Caki2 (cell line): ENCODE measurements around the gene TRPC4AP. TPM values are rescaled to one million over a fixed set of nuclear protein-coding genes. Genes with fewer than 3 reads are reported as not detected.
"Not testable (repeated sequence)": the region's sequence is repeated elsewhere in the genome, so short reads cannot be mapped to it uniquely, and the experiment has no call there.

Experiments
- DNase-seq: peaks from one replicate; pipeline ENCODE4 v3.0.0-alpha.2; 2015; ENCODE audit warnings: low read depth
- in situ Hi-C: cut with HindIII; loops from 2 replicates; pipeline ENCODE4 v1.10.0; 2016; ENCODE audit warnings: low sequenced_read_pairs, low pct_unique_long_range_greater_than_20kb, mixed read lengths
- total RNA-seq: library from RNA; depleted of rRNA; stranded (reverse); fragments of >200 nt; shearing (Covaris generic); gene quantifications from 2 replicates; pipeline ENCODE4 v1.2.3, GENCODE V29; 2014; ENCODE audit warnings: low replicate concordance; rRNA removed

TRPC4AP gene
- 54.4 and 56.9 TPM in 2 replicates for total RNA-seq

GRCh38 chr20:35092524-35093266 lies at the start of gene TRPC4AP:
TRPC4AP (minus strand) TSS chr20:35092807; CDS start chr20:35092781, 26 bp downstream.
- DNase-seq: peak; percentile 97
- in situ Hi-C loops: no loop called here

GRCh38 chr20:35135867-35136586 lies 43.4 kb upstream of the TRPC4AP start:
- in situ Hi-C loops: no loop called here
- no peak for DNase-seq

- in situ Hi-C loops: no loop called here
- no peak for DNase-seq
Observed at GRCh38 chr20:35134880-35135279, 42.3 kb upstream of the TRPC4AP start.

GRCh38 chr20:35134472-35134871 lies 41.9 kb upstream of the TRPC4AP start:
- no peak for DNase-seq
- in situ Hi-C loops: no loop called here

- DNase-seq: no peak
Observed at GRCh38 chr20:35133735-35134134, 41.1 kb upstream of the TRPC4AP start.

GRCh38 chr20:35133031-35133430 lies 40.4 kb upstream of the TRPC4AP start:
- in situ Hi-C loops: no loop called here
- no peak for DNase-seq

More at GRCh38 chr20:35133735-35134134, 41.1 kb upstream of the TRPC4AP start:
- in situ Hi-C loops: no loop called here

- in situ Hi-C loops: no loop called here
Observed at GRCh38 chr20:35131934-35132333, 39.3 kb upstream of the TRPC4AP start.

GRCh38 chr20:35129647-35130069 lies 37.1 kb upstream of the TRPC4AP start:
- in situ Hi-C loops: no loop called here
- DNase-seq: no peak

More at GRCh38 chr20:35131934-35132333, 39.3 kb upstream of the TRPC4AP start:
- no peak for DNase-seq

- no peak for DNase-seq
- in situ Hi-C loops: no loop called here
Observed at GRCh38 chr20:35125753-35126152, 33.1 kb upstream of the TRPC4AP start.

GRCh38 chr20:35122756-35123405 lies 30.3 kb upstream of the TRPC4AP start:
- no peak for DNase-seq
- in situ Hi-C loops: no loop called here

- in situ Hi-C loops: no loop called here
- no peak for DNase-seq
Observed at GRCh38 chr20:35121186-35121585, 28.6 kb upstream of the TRPC4AP start.

- in situ Hi-C loops: no loop called here
- no peak for DNase-seq
Observed at GRCh38 chr20:35120012-35120701, 27.6 kb upstream of the TRPC4AP start.

GRCh38 chr20:35117629-35118028 lies 25.0 kb upstream of the TRPC4AP start:
- no peak for DNase-seq
- in situ Hi-C loops: no loop called here

- in situ Hi-C loops: no loop called here
Observed at GRCh38 chr20:35117196-35117595, 24.6 kb upstream of the TRPC4AP start.

GRCh38 chr20:35116258-35116657 lies 23.7 kb upstream of the TRPC4AP start:
- no peak for DNase-seq
- in situ Hi-C loops: no loop called here

More at GRCh38 chr20:35117196-35117595, 24.6 kb upstream of the TRPC4AP start:
- no peak for DNase-seq

GRCh38 chr20:35115606-35116005 lies 23.0 kb upstream of the TRPC4AP start:
- no peak for DNase-seq
- in situ Hi-C loops: no loop called here

GRCh38 chr20:35112276-35112675 lies 19.7 kb upstream of the TRPC4AP start:
- DNase-seq, in situ Hi-C loops: not testable (repeated sequence)

GRCh38 chr20:35111141-35111888 lies 18.7 kb upstream of the TRPC4AP start:
- in situ Hi-C loops: no loop called here

More at GRCh38 chr20:35111141-35111888, 18.7 kb upstream of the TRPC4AP start:
- no peak for DNase-seq
